HG02981 (cell line): Measurements from ENCODE around the gene PRSS38.
A peak's percentile ranks its signal among the peaks of the same experiment; 100 is the strongest.

Source experiments
- ATAC-seq: cut with Tn5 transposase; IDR thresholded peaks from one replicate; pipeline ENCODE4 v1.9.1; 2021; ENCODE audit warnings: mild to moderate bottlenecking, moderate library complexity; ENCODE audit not compliant: unreplicated experiment

The PRSS38 gene

DNA sequence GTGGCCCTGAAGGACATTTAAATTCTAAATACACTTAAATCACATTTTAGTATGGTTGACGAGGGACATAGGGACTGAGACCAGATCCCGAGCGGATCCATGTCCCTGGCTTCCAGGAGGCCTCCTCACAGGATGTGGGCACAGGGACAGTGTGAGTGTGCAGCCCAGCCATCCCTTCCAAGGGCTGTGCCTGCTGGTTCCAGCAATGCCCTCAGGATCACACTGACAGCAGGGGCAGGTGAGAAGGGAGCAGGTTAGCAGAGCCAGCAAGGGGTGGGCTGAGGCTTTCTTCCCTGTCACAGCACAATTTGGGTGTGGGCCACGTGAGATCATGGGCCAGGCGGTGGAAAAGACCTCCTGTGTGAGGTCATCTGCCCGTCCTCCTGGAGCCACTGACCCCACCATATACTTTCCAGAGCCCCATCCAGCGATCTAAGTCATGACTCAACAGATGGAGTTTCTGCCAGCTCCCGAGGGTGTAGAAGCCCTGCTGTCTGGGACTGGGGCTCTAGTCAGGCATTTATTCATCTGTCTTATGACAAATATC, 37.0 kb upstream of the PRSS38 start:
- ATAC-seq = no peak

DNA sequence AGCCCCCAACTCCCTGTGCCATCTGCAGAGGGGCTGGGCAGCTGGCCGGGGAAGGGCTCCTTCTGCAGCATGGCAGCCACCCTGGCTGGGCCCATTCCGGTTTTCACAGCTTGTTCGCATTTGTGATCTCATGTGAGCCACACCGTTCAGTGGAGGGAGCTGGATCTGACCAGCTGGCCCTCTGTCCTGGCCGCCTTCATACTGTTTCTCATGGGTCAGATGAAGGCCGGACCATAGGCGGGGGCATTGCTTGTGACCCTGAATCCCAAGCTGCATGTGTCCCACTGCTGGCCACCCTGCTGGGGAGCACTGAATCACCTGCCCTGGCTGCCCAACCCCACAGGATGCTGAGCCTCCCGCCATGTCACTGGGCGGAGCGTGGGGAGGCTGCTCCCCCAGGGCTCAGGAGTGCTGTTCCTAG, 36.4 kb upstream of the PRSS38 start:
- no peak for ATAC-seq

DNA sequence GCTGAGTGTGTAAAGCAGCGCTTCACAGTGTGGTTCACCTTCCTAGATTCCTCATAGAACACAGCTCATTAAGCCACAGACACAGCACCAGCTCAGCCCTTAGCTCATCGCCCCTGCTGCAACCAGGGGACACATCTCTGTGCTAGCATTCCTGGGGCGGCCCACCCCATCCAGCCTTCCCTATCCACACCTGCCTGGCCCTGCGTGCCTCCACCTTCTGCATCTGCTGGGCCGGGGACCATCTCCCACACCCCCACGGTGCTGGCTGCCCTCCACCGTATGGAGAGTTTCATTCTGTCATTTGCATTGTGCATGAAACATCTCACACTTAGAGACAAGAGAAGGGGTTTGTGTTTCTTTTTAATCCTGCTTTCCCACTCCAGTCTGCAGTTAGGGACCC, 35.8 kb upstream of the PRSS38 start:
- ATAC-seq = no peak

DNA sequence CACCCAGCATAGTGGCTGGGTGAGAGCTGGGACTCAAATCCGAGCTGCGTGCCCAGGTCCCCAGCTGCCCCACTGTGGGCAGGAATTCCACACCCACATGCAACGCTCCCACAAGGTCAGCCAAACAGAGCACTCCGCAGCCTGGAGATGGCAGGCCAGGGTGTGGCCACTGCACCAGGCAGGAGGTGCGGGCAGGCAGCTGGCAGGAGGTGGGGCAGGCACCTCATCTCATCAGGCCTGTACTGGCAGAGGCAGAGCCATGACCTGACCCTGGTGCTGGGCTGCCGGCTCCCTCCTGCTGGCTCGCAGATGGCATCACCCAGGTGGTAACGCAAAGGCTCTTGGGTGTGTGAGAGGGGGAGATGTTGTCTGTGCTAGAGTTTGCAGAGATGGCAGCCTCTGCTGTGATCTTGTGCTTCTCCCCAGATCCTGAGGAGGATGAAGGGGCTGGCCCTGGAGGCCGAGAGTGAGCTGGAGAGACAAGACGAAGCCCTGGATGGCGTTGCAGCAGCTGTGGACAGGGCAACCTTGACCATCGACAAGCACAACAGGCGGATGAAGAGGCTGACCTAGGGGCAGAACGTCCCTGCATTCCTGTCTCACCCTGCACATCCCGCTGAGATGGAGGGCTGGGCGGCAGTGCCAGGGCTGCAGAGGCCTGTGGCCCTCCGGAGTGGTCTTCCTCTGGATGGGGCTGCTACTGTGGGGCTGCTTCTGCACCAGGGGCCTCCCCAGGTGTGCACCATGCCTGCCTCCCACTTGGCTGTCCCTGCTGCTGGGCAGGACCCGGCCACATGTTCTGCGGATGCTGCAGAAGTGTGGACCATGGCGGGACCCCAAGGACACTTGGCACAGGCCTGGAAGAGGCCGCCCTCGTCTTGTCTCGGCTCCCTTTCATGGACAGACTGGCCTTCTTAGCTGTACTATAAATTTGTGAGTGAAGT, 35.1 kb upstream of the PRSS38 start:
- no peak for ATAC-seq

DNA sequence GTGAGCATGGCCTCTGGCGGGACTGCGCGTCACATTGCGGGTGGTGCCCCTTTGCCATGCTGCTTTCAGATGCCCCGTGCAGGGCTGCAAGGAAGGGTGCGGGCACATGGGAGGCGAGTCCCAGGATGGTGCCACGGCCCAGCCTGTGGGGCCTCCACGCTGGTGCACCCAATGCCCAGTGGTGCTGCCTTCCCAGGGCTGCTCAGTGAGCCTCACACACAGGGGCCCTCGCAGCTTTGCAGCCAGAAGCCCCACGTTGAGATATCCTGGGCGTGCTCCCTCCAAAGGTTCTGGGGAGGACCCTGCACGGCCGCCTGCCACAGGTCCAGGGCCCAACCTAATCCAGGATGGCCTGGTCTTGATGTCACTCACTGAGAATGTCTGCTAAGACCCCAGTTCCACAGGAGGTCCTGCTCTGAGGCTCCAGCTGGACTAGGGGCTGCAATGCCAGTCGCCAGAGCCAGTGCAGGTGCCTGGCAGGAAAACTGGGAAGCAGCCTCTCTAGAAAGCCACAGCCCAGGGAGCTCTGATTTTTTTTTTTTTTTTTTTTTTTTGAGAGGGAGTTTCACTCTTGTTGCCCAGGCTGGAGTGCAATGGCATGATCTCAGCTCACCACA, 34.1 kb upstream of the PRSS38 start:
- no peak for ATAC-seq

DNA sequence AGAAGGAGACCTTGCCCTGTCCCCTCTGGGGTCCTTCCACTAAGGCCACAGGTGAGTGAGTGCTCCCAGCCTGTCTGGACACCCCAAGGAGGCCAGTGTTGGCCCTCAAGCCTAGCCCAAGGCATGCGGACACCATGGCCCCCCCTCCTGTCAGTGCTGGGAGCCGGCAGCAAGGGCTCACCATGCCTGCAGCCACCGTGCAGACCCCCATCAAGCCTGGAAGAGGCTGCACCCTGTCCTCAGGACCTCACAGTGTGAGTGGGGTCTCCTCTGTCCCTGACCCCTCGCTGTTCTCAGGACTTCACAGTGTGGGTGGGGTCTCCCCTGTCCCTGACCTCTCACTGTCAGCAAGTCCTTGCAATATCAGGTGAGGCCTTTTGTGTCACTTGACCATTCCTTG, 33.2 kb upstream of the PRSS38 start:
- ATAC-seq = no peak

DNA sequence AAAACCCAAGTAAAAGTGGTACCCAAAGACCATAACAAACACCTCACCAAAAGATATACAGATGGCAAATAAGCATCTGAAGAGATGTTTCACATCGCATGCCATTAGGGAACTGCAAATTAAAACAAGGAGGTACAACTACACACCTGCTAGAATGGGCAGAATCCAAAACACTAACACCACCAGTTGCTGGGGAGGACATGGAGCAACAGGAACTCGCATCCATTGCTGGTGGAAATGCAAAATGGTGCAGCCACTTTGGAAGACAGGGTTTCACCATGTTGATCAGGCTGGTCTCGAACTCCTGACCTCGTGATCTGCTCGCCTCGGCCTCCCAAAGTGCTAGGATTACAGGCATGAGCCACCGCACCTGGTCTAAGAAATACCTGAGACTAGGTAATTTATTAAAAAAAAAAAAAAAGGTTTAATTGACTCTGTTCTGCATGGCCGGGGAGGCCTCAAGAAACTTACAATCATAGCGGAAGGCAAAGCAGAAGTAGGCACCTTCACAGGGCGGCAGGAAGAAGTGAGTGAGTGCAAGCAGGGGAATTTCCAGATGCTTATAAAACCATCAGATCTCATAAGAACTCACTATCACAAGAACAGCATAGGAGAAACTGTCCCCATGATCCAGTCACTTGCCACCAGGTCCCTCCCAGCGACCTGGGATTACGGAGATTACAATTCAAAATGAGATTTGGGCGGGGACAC, 30.2 kb upstream of the PRSS38 start:
- no peak for ATAC-seq

DNA sequence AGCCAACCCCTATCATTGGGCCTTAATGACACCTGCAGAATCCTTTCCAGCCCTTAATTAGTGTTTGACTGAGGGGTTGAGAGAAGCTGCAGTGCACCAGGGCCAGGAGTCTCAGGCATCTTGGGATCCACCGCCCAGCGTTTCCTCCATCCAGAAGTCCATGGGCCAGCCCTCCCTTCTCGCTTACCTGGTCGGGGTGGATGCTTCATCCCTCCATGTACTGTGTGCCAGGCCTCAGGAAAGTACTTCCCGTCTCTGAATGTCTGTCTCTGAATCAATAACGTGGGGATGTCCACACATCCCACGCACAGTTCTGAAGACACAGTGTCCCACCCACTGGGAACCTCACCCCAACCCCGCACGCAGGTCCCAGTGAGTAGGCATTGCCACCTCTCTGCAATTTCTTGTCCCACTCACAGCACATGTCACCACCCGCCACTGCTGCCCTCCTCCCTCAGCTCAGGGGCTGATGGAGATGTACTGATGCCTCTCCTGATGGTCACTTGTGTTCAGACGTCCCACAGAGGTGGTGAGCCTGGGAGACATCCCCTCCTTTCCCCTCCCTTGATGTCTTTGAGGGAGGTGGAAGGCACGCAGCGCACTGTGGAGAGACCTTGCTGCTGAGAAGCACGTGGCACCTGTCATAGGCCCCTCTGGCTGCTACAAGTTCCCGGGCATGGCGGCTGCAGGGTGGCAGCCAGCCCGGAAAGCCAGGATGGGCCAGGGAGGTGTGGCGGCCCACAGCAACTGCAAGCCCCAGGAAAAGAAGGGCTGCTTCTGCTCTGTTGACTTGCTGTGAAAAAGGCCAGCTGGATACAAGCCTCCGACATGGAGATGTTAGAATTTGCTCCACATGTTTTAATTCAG, 29.4 kb upstream of the PRSS38 start:
- ATAC-seq = no peak

DNA sequence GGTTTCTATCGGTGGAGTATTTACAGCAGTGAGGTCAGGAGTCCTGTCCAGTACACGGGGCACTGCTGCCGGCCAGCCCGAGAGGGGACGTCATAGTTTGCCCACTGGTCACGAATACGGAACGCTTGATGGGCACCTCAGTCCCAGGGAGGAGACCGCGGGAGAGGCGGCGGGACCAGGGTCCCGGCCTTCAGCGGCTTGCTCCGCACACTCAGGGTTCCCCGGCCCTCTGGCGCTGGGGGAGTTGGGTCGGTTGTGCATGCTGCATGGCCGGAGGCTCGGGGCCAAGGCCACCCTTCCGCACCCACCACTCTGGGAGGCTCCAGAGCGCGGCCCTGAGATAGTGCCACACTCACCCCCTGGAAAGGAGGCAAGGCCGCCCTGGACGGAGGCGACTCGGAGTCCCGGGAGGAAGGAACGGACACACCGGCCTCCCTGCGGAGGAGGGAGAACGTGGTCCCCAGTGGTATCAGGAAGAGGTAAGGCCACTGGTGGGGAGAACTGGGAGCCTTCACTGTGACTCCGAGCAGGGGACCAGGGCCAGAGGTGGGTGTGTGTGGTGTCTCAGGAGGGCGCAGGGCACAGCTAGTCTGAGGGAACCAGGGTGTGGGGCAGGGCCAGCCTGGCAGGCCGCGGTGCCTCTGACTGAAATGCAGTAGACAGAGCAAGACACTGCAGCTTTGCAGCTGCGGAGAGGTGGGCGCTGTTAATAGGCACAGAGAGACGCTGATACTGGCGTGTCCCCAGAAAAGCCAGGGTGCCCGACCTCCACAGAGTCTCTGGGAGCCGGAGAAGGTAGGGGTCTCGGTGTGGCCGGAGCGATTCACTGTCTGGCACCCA, 28.6 kb upstream of the PRSS38 start:
- ATAC-seq = no peak

DNA sequence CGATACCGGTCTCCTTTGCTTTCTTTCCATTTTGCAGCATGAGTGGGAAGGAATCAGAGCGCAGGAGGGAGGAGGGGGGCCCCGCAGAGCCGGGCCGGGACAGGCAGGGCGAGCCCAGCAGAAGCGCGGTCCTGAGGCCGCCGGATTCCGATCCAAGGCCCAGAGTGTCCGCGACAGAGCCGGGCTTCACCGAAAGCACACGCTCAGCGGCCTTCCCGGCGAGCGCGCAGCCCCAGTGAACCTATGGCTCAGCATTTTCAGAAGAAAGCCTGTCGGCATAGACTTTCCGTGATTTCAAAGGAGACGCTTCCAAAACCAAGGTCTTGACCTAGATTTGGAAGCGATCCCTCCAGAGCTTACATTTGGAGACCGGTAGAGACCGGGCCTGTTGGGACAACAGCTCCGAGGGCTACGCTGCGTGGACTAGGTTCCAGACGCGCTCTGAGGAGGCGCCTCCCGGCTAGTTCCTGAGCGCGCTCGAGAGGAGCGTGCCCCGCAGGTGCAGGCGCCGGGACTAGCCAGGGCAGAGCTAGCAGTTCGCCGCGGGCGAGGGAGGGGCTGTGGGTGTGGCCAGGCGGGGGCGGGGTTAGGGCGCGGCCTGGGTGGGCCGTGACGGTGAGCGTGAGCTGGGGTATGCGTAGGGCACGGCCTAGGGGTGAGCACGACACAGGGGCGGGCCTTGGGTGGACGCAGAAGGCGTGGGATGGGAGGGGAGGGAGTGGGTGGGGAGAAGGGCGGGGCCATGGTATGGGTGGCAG, 27.8 kb upstream of the PRSS38 start:
- ATAC-seq = peak; percentile 95

DNA sequence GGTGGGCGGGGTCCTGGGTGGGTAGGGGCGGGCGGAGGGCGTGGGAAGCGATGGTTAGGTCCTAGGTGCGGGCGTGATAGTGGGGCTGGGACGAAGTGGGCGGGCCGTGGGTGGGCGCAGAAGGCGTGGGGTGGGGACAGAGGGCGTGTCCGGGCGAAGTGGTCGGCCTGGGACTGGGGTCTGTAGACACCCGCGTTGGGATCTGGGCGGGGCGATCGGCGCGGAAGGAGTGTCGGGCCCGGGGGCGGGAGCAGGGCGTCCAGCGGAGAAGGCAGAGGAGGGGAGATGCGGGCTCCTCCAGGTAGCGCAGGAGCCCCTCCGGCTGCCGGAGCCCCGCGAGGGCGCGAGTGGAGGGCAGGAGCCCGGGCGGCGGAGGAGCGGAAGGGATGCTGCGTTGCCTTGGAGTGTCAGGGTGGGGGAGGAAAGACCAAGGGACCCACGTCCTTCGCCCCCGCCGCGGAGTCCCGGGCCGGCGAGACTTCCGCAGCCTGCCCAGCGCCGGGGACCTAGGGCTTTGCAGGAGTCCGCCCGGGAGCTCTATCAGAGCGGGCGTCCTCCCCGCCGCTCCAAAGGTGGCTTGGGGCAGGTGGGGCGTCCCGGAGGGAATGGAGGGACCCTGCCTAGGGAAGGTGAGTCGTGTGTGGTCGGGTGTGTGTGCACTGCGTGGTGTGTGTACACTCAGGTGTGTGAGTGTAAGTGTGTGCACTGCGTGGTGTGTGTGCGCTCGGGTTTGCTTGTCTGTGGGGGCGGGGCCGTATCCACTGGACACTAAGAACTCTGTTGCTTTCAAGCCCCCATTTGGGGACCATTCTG, 27.0 kb upstream of the PRSS38 start:
- ATAC-seq = peak; percentile 44

DNA sequence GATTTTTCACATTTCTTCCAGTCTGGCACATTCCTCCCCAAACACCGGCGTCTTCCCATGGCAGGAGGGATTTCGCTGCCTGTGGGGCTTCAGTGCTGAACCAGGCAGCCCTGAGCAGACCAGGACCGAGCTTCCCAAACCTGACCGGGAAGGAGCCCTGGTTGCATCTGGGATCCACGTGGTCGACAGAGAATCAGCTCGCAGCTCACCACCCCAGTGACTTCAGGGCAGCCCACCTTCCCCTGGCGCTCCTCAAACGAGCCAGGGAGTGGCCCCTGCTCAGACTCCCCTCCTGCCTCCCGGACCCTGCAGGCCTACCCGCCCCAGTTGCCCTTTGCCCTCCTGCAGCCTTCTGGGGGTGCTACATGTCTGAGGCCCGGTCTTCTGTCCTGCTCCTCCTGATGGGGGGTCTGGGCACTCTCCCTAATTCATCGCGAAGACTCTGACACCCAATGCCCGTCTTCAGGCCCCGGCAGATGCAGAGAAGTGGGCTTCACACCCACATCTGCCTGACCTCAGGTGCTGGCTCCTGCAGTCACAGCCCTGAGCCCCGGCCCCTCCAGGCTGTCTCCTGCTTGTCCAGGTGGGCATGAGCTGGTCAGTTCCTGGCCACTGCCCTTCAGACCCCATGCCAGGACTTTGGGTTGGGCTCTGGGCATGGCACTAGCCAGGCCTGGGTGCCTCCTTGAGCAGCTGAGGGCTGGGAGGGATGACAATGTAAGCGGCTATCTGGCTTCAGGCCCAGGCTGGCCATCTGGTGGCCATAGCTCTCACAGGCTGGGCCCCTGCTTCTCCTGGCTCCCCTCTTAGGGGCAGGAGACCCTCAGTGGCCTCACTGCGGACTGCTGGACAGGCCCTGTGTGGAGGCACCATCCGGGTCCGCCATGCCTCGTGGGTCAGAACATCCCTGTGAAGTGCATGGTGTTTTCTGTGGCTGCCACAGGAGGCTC, 26.1 kb upstream of the PRSS38 start:
- ATAC-seq = no peak

DNA sequence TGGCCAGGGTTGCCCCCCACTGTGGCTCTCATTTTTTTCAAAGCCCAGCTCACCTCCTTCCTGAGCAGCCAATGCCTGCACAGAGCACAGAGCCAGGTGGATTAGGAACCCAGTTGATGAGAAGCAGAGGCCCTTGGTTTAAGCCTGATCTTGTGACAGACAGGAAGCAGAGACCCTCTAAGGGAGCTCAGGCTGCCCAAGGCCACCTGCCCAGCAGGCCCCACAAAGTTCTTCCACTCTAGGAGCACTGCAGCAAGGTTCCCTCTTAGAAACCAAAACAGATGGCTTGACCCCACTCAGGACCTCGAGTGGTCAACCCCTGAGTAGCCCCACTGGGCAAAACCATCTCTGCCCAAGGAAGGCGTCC, 25.5 kb upstream of the PRSS38 start:
- ATAC-seq = no peak

DNA sequence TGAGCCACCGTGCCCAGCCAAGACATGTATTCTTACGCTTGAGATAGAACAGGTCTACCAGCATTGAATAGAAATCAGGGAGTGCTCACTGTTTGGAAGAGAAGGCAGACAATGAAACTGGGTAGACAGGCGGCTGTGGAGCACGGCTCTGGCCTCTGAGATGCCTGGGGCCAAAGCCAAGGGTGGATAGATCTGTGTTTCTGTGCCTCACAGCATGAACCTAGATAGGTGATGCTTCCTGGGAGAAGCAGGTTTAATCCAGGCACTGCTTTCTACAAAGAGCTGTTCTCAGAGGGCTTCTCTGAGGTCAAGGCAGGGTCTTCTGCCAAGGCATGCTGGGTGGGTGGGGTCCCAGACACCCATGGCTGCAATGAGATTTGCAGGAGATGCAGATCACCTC, 24.6 kb upstream of the PRSS38 start:
- ATAC-seq = no peak

DNA sequence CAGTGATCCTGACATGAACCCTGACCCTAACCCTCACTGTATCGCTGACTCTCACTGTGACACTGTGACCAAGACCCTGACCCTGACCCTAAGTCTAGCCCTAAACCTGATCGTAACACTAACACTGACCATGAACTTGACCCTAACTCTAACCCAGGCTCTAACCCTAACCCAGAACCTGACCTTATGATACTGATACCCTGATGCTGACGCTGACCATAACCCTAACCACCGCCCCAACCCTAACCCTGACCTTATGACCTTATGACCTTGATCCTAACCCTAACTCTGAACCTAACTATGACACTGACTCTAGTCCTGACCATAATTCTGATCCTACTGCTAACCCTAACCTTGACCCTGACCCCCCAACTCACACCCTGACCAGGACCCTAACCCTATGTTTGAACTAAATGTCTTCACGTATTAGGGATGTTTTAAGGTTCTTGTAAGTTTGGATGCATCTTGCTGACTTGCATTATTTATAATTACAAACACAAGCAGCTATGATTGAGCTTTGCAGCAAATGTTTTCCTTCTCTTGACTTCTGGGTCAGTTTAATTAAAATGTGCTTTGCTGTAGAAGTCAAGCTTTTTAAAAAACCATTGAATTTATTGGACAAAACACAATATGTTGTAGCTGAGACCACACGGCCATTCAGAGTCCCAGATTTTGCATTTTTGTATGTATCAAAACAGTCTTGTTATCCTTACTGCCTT, 23.9 kb upstream of the PRSS38 start:
- no peak for ATAC-seq
